K562 (cell line): ENCODE data around the gene ARRB2.

Source experiments
- CHD1 ChIP-seq: fragments of 200-600 bp; sonication (generic); IDR thresholded peaks from one replicate; pipeline ENCODE4 v1.6.1; 2012; ENCODE audit warnings: mild to moderate bottlenecking, moderate library complexity, low read length, inconsistent platforms
- ELF1 ChIP-seq: fragments of 200-800 bp; sonication (Bioruptor generic); IDR thresholded peaks from 2 replicates; pipeline ENCODE4 v1.6.1; 2016; ENCODE audit warnings: missing genetic modification characterization, missing compliant biosample characterization
- ELF4 ChIP-seq: fragments of 450-650 bp; formaldehyde crosslinking; IDR thresholded peaks from 2 replicates; pipeline ENCODE4 v1.4.0; 2022; ENCODE audit warnings: missing genetic modification characterization
- EZH2 ChIP-seq: IDR thresholded peaks from 2 replicates; pipeline ENCODE4 v1.6.1; 2012; ENCODE audit warnings: low read depth, mild to moderate bottlenecking, inconsistent platforms, low read length, borderline replicate concordance
- HDAC8 ChIP-seq: fragments of 450-650 bp; IDR thresholded peaks from 2 replicates; pipeline ENCODE4 v1.6.1; 2016; ENCODE audit warnings: mild to moderate bottlenecking, missing genetic modification characterization, moderate library complexity, missing compliant biosample characterization
- HDGF ChIP-seq: fragments of 450-650 bp; IDR thresholded peaks from 2 replicates; pipeline ENCODE4 v1.6.1; 2016
- NRF1 ChIP-seq, 2 experiments: fragments of 450-650 bp; IDR thresholded peaks in 1 of 2; conservative IDR thresholded peaks in 1 of 2; 2 replicates each; pipeline ENCODE4 v1.6.1; 2014; ENCODE audit warnings: mild to moderate bottlenecking in 2 of 2
- POLR2A ChIP-seq: fragments of 450-650 bp; conservative IDR thresholded peaks from 2 replicates; pipeline ENCODE4 v1.6.1; 2016
- PRPF4 ChIP-seq: fragments of 200-400 bp; formaldehyde crosslinking; IDR thresholded peaks from one replicate; pipeline ENCODE4 v1.6.1; 2017; ENCODE audit warnings: low read length, low read depth, mild to moderate bottlenecking; ENCODE audit not compliant: insufficient read depth, poor library complexity, severe bottlenecking
- TRIM24 ChIP-seq, 2 experiments: fragments of 450-650 bp; IDR thresholded peaks; 2 replicates each; pipeline ENCODE4 v1.6.1; 2016
- ZNF431 ChIP-seq: sonication (generic); formaldehyde crosslinking; IDR thresholded peaks from 2 replicates; pipeline ENCODE4 v1.8.0; 2022; ENCODE audit warnings: mild to moderate bottlenecking, missing genetic modification reagents
- TF ChIP-seq, protein P1 (sequence below), 3 experiments: IDR thresholded peaks in 2 of 3; conservative IDR thresholded peaks in 1 of 3; 2 replicates each; pipeline ENCODE4 v1.5.1; 2011 to 2012; ENCODE audit warnings: low read length in 3 of 3, mild to moderate bottlenecking in 3 of 3, control low read depth in 2 of 3, improper control_type of control experiment in 1 of 3, inconsistent platforms in 1 of 3, low read depth in 1 of 3, mixed read lengths in 1 of 3, moderate library complexity in 1 of 3; ENCODE audit not compliant: insufficient read depth in 2 of 3
- TF ChIP-seq, protein P2 (sequence below): sonication (generic); formaldehyde crosslinking; IDR thresholded peaks from 2 replicates; pipeline ENCODE4 v1.5.0; 2020; ENCODE audit warnings: missing genetic modification reagents
- TF ChIP-seq, protein P3 (sequence below), 2 experiments: fragments of 450-650 bp; formaldehyde crosslinking in 1 of 2; IDR thresholded peaks; 2 replicates each; pipeline versions ENCODE4 v1.4.0 to v1.6.1; 2014 to 2020; ENCODE audit warnings: mild to moderate bottlenecking in 2 of 2, borderline replicate concordance in 1 of 2, low read depth in 1 of 2

DNA sequence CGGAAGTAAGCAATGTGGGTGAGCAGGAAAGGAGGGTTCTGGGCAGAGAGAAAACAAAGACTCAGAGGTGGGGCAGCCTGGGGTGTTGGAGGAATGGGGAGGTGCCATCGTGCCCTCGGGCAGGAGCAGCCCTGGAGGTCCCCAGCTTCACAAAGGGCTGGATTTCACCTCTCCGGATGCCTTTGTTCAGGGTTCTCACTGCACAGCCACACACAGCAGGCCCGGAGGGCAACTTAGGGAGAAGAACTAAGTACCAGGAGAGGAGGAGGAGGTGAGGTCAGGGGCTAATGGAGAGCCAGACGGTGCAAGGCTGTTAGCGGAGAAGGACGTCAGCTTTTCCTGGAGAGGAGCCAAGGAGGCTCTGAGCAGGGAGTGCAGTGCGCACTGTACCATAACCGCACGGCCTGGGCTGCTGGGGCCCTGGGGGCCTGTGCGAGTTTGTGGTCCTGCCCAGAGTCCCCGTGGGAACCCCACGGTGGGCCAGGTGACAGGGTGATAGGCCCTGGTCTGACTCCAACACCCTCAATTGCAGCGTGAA lies 9.3 kb downstream of the ARRB2 start:
- TF ChIP-seq ELF1 (tag), result no peak
- TF ChIP-seq, protein P1, sequence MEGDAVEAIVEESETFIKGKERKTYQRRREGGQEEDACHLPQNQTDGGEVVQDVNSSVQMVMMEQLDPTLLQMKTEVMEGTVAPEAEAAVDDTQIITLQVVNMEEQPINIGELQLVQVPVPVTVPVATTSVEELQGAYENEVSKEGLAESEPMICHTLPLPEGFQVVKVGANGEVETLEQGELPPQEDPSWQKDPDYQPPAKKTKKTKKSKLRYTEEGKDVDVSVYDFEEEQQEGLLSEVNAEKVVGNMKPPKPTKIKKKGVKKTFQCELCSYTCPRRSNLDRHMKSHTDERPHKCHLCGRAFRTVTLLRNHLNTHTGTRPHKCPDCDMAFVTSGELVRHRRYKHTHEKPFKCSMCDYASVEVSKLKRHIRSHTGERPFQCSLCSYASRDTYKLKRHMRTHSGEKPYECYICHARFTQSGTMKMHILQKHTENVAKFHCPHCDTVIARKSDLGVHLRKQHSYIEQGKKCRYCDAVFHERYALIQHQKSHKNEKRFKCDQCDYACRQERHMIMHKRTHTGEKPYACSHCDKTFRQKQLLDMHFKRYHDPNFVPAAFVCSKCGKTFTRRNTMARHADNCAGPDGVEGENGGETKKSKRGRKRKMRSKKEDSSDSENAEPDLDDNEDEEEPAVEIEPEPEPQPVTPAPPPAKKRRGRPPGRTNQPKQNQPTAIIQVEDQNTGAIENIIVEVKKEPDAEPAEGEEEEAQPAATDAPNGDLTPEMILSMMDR (IDR thresholded peaks at IDR 0.05 in 2 of 3, conservative IDR thresholded peaks at IDR 0.05 in 1 of 3; ENCODE audit: insufficient read depth in 2 of 3, low read depth in 1 of 3, low read length in 3 of 3), result no peak
- no peak for TF ChIP-seq EZH2
- no peak for TF ChIP-seq POLR2A
- no peak for TF ChIP-seq NRF1 (conservative IDR thresholded peaks at IDR 0.05 in 1 of 2, IDR thresholded peaks at IDR 0.05 in 1 of 2)
- TF ChIP-seq HDGF, result no peak
- TF ChIP-seq ELF4 (CRISPR knock-in tag), result no peak
- TF ChIP-seq, protein P2, sequence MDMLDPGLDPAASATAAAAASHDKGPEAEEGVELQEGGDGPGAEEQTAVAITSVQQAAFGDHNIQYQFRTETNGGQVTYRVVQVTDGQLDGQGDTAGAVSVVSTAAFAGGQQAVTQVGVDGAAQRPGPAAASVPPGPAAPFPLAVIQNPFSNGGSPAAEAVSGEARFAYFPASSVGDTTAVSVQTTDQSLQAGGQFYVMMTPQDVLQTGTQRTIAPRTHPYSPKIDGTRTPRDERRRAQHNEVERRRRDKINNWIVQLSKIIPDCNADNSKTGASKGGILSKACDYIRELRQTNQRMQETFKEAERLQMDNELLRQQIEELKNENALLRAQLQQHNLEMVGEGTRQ (CRISPR knock-in tag), result no peak
- no peak for TF ChIP-seq PRPF4
- no peak for TF ChIP-seq HDAC8 (tag)
- no peak for TF ChIP-seq ZNF431
- no peak for TF ChIP-seq CHD1
- TF ChIP-seq TRIM24 (IDR thresholded peaks at IDR 0.05), result no peak
- TF ChIP-seq, protein P3, sequence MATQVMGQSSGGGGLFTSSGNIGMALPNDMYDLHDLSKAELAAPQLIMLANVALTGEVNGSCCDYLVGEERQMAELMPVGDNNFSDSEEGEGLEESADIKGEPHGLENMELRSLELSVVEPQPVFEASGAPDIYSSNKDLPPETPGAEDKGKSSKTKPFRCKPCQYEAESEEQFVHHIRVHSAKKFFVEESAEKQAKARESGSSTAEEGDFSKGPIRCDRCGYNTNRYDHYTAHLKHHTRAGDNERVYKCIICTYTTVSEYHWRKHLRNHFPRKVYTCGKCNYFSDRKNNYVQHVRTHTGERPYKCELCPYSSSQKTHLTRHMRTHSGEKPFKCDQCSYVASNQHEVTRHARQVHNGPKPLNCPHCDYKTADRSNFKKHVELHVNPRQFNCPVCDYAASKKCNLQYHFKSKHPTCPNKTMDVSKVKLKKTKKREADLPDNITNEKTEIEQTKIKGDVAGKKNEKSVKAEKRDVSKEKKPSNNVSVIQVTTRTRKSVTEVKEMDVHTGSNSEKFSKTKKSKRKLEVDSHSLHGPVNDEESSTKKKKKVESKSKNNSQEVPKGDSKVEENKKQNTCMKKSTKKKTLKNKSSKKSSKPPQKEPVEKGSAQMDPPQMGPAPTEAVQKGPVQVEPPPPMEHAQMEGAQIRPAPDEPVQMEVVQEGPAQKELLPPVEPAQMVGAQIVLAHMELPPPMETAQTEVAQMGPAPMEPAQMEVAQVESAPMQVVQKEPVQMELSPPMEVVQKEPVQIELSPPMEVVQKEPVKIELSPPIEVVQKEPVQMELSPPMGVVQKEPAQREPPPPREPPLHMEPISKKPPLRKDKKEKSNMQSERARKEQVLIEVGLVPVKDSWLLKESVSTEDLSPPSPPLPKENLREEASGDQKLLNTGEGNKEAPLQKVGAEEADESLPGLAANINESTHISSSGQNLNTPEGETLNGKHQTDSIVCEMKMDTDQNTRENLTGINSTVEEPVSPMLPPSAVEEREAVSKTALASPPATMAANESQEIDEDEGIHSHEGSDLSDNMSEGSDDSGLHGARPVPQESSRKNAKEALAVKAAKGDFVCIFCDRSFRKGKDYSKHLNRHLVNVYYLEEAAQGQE (IDR thresholded peaks at IDR 0.05; ENCODE audit: borderline replicate concordance), result no peak
- TF ChIP-seq, protein P3 (CRISPR knock-in tag; IDR thresholded peaks at IDR 0.05; ENCODE audit: low read depth), result no peak
